Measurements from ENCODE around the gene ZNF273.

- no peak for TF ChIP-seq CTCF (IDR thresholded peaks at IDR 0.05)
- TF ChIP-seq EP300 (IDR thresholded peaks at IDR 0.05), result no peak
- no peak for TF ChIP-seq POLR2A (IDR thresholded peaks at IDR 0.05)
- TF ChIP-seq POLR2AphosphoS5 (IDR thresholded peaks at IDR 0.05), result no peak
These were observed 29.9 kb upstream of the ZNF273 start for GRCh38 chr7:64873155-64873500.

Data from suprapubic skin (tissue), 4 donors.